Measurements from ENCODE around the gene RAB25. TPM values are rescaled to one million over a fixed set of nuclear protein-coding genes. Genes with fewer than 3 reads are reported as not detected.

RAB25 gene
- total and polyA plus RNA-seq, 2 of the 13 experiments (the other 11 are each of a cell fraction or from before 2014, with no cell fraction given), result 0.20 to 0.22 TPM

DNA sequence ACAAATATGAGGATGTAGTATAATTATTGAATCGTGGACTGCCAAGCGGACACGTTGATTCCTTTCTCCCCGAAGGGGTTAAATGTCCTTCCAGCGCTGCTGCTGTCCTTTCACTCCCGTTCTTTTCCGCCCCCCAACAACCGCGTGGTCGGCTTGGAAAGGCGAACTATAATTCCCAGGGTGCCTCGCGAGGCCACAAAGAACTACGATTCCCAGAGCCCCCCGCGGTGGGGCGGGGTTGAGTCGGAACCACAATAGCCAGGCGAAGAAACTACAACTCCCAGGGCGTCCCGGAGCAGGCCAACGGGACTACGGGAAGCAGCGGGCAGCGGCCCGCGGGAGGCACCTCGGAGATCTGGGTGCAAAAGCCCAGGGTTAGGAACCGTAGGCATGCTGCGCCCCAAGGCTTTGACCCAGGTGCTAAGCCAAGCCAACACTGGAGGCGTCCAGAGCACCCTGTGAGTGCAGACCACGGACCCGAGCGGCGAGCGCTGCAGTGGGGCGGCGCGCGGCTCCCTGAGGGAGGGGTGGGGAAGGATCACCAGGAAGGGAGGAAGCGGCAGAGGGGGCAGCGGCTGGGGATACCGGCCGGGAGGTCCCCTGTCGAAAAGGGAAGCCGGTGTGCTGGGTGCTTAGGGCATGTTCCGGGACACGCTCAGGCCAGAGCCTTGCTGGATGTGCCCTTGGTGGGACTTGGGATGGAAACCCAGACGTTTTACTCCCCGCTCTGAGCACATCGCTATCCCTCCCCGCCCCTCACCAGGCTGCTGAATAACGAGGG, 6.3 kb upstream of the RAB25 start, which contains the start of gene LAMTOR2 (continued):
- TF ChIP-seq, protein P1, sequence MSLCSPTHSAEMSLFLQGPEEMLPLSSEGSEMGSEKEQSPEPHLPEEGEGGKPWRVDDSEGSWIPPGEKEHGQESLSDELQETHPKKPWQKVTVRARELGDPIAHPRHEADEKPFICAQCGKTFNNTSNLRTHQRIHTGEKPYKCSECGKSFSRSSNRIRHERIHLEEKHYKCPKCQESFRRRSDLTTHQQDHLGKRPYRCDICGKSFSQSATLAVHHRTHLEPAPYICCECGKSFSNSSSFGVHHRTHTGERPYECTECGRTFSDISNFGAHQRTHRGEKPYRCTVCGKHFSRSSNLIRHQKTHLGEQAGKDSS (CRISPR knock-in tag; IDR thresholded peaks at IDR 0.05; ENCODE audit: borderline replicate concordance, low read depth), result 0 out of 2 replicates have a peak, but pooled peaks have one; percentile 41
- no peak; the same call in 1 of the 2 replicates for TF ChIP-seq ZNF224 (CRISPR knock-in tag; IDR thresholded peaks at IDR 0.05)
- TF ChIP-seq, protein P2, sequence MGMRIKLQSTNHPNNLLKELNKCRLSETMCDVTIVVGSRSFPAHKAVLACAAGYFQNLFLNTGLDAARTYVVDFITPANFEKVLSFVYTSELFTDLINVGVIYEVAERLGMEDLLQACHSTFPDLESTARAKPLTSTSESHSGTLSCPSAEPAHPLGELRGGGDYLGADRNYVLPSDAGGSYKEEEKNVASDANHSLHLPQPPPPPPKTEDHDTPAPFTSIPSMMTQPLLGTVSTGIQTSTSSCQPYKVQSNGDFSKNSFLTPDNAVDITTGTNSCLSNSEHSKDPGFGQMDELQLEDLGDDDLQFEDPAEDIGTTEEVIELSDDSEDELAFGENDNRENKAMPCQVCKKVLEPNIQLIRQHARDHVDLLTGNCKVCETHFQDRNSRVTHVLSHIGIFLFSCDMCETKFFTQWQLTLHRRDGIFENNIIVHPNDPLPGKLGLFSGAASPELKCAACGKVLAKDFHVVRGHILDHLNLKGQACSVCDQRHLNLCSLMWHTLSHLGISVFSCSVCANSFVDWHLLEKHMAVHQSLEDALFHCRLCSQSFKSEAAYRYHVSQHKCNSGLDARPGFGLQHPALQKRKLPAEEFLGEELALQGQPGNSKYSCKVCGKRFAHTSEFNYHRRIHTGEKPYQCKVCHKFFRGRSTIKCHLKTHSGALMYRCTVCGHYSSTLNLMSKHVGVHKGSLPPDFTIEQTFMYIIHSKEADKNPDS (CRISPR knock-in tag; IDR thresholded peaks at IDR 0.05), result 0 out of 2 replicates have a peak, but pooled peaks have one; percentile 49
- TF ChIP-seq PHF20 (CRISPR knock-in tag; IDR thresholded peaks at IDR 0.05), result peak; percentile 59; the same call in 1 of the 2 replicates
- TF ChIP-seq, protein P3, sequence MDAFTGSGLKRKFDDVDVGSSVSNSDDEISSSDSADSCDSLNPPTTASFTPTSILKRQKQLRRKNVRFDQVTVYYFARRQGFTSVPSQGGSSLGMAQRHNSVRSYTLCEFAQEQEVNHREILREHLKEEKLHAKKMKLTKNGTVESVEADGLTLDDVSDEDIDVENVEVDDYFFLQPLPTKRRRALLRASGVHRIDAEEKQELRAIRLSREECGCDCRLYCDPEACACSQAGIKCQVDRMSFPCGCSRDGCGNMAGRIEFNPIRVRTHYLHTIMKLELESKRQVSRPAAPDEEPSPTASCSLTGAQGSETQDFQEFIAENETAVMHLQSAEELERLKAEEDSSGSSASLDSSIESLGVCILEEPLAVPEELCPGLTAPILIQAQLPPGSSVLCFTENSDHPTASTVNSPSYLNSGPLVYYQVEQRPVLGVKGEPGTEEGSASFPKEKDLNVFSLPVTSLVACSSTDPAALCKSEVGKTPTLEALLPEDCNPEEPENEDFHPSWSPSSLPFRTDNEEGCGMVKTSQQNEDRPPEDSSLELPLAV (CRISPR knock-in tag; conservative IDR thresholded peaks at IDR 0.05; ENCODE audit: low read depth), result no peak
- TF ChIP-seq, protein P4, sequence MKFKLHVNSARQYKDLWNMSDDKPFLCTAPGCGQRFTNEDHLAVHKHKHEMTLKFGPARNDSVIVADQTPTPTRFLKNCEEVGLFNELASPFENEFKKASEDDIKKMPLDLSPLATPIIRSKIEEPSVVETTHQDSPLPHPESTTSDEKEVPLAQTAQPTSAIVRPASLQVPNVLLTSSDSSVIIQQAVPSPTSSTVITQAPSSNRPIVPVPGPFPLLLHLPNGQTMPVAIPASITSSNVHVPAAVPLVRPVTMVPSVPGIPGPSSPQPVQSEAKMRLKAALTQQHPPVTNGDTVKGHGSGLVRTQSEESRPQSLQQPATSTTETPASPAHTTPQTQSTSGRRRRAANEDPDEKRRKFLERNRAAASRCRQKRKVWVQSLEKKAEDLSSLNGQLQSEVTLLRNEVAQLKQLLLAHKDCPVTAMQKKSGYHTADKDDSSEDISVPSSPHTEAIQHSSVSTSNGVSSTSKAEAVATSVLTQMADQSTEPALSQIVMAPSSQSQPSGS (CRISPR knock-in tag; IDR thresholded peaks at IDR 0.05), result peak; percentile 78
- no peak for TF ChIP-seq ZFP36L2 (CRISPR knock-in tag; IDR thresholded peaks at IDR 0.05)
- no peak; the same call in 1 of the 2 replicates for TF ChIP-seq ZNF589 (CRISPR knock-in tag; conservative IDR thresholded peaks at IDR 0.05)
- TF ChIP-seq, protein P5, sequence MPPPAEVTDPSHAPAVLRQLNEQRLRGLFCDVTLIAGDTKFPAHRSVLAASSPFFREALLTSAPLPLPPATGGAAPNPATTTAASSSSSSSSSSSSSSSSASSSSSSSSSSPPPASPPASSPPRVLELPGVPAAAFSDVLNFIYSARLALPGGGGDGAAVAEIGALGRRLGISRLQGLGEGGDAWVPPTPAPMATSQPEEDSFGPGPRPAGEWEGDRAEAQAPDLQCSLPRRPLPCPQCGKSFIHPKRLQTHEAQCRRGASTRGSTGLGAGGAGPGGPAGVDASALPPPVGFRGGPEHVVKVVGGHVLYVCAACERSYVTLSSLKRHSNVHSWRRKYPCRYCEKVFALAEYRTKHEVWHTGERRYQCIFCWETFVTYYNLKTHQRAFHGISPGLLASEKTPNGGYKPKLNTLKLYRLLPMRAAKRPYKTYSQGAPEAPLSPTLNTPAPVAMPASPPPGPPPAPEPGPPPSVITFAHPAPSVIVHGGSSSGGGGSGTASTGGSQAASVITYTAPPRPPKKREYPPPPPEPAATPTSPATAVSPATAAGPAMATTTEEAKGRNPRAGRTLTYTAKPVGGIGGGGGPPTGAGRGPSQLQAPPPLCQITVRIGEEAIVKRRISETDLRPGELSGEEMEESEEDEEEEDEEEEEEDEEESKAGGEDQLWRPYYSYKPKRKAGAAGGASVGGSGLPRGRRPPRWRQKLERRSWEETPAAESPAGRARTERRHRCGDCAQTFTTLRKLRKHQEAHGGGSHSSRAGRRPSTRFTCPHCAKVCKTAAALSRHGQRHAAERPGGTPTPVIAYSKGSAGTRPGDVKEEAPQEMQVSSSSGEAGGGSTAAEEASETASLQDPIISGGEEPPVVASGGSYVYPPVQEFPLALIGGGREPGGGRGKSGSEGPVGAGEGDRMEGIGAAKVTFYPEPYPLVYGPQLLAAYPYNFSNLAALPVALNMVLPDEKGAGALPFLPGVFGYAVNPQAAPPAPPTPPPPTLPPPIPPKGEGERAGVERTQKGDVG (CRISPR knock-in tag; IDR thresholded peaks at IDR 0.05; ENCODE audit: borderline replicate concordance), result no peak; the same call in 1 of the 2 replicates
- TF ChIP-seq, protein P6, sequence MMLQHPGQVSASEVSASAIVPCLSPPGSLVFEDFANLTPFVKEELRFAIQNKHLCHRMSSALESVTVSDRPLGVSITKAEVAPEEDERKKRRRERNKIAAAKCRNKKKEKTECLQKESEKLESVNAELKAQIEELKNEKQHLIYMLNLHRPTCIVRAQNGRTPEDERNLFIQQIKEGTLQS (CRISPR knock-in tag; IDR thresholded peaks at IDR 0.05), result no peak; the same call in 1 of the 2 replicates
- TF ChIP-seq ZNF557 (CRISPR knock-in tag; IDR thresholded peaks at IDR 0.05), result 0 out of 2 replicates have a peak, but pooled peaks have one; percentile 15
- TF ChIP-seq MTF1 (CRISPR knock-in tag; IDR thresholded peaks at IDR 0.05), result peak; percentile 87
- no peak; the same call in 1 of the 2 replicates for TF ChIP-seq HIVEP1 (CRISPR knock-in tag; IDR thresholded peaks at IDR 0.05)
- no peak; the same call in 1 of the 2 replicates for TF ChIP-seq ADNP (CRISPR knock-in tag; IDR thresholded peaks at IDR 0.05)
- no peak for TF ChIP-seq CAMTA2 (CRISPR knock-in tag; IDR thresholded peaks at IDR 0.05; ENCODE audit: borderline replicate concordance)
- TF ChIP-seq ELF1 (CRISPR knock-in tag; IDR thresholded peaks at IDR 0.05), result peak; percentile 96
